ENCODE results near the gene TPO. TPM values are rescaled to one million over a fixed set of nuclear protein-coding genes. Genes with fewer than 3 reads are reported as not detected.
"Not testable (repeated sequence)": the region's sequence is repeated elsewhere in the genome, so short reads cannot be mapped to it uniquely, and the experiment has no call there.

TPO gene
- total RNA-seq, 1 donor = 0.21 TPM

DNA sequence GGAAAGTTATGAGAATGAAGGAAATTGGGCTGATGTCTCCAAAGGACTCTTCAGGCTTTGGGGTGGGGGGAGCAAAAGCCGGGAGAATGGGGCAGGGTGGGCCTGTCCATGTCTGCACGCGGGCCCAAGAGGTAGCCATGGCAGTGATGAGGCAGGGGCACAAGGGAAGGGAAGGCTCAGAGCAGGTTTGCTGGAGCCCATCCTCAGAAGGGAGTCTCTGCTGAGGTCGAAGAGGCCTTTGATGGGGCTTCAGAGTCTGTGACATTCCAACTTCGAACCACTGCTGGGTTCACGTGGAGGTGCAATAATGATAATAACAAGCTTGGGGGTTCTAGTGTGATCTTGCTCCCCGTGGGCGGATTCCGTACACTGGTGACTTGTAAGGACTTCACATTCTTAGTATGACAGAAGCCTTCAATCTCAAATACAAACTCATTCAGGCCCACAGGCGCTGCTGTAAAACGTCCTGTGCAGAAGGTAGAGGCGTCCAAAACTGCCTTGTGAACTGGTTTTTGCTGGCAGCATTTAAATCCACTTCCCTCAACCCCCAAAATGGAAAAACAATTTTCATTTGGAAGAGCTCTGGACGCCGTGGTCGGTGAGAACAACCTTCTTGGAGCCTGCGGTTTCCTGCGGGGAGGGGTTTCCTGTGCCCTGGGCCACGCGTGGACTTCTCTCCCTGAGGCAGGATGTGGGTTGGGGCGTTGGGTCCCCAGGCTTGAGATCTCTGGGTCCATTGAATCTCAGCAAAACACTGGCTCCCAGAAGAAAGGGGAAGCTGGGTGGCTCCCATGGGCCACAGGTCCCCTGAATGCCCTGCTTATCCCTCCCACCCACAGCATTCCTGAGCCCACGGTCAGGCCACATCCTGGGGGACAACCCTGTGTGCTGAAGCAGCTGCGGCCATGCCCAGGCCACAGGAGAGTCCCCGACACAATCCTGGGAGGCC lies 151.0 kb downstream of the TPO start:
- Histone ChIP-seq H3K4me3 (ENCODE audit: low read length) (no peak overlapping the region), H3K27me3 (ENCODE audit: insufficient read depth, low read length) (no peaks in the 10 kb centered on the region), H3K4me1 (ENCODE audit: insufficient read depth, low read length) (peaks cover 13% of the 10 kb centered on the region), H3K9me3 (ENCODE audit: low read depth, low read length) (no peaks in the 10 kb centered on the region)

GRCh38 chr2:1567556-1568344 lies 154.5 kb downstream of the TPO start:
- H3K27me3 ChIP-seq (ENCODE audit: insufficient read depth, low read length) = no peaks in the 10 kb centered on the region
- no peak overlapping the region for H3K4me3 ChIP-seq (ENCODE audit: low read length)
- no peaks in the 10 kb centered on the region for H3K9me3 ChIP-seq (ENCODE audit: low read depth, low read length)
- peaks cover 13% of the 10 kb centered on the region for H3K4me1 ChIP-seq (ENCODE audit: insufficient read depth, low read length)

DNA sequence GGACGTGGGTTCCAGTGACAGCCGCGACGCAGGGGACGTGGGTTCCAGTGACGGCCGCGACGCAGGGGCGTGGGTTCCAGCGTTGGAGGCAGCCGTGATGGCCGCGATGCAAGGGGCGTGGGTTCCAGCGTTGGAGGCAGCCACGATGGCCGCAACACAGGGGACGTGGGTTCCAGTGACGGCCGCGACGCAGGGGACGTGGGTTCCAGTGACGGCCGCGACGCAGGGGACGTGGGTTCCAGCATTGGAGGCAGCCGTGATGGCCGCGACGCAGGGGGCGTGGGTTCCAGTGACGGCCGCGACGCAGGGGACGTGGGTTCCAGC lies 155.0 kb downstream of the TPO start:
- not testable (repeated sequence) for H3K9me3 ChIP-seq (ENCODE audit: low read depth, low read length); H3K27me3 ChIP-seq (ENCODE audit: insufficient read depth, low read length)

DNA sequence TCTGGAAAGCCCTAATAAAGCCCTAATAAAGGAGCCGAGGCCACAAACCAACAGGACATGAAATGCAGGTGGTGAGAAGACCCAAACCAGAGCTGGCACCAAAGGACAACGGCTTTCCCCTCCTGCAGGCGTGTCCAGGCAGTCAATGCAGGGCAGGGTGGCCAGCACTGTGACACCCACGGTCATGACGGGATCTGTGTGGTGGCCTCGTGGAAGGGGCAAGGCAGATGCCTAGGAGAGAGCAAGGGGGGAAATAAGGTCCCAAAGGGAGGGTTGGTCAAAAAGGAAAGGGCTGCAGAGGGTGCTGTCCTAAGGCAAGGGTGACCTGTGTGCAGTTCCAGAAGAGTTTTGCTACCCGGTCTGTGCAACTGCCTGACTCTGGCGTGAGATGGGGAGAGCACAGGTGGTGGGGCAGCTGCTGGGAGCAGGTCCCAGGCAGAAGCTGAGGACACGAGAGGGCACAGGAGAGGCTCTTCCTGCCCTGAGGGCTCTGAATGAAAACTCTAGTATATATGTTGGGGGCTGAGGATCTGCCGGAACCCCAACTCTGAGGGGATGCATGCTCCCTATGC lies 156.7 kb downstream of the TPO start:
- no peaks in the 10 kb centered on the region for H3K4me1 ChIP-seq (ENCODE audit: insufficient read depth, low read length)
- H3K4me3 ChIP-seq (ENCODE audit: low read length) = no peak overlapping the region
- H3K27me3 ChIP-seq (ENCODE audit: insufficient read depth, low read length) = no peaks in the 10 kb centered on the region
- no peaks in the 10 kb centered on the region for H3K9me3 ChIP-seq (ENCODE audit: low read depth, low read length)

More for the DNA sequence above, 155.0 kb downstream of the TPO start:
- H3K4me1 ChIP-seq (ENCODE audit: insufficient read depth, low read length) = peaks cover 13% of the 10 kb centered on the region
- H3K4me3 ChIP-seq (ENCODE audit: low read length) = not testable (repeated sequence)

DNA sequence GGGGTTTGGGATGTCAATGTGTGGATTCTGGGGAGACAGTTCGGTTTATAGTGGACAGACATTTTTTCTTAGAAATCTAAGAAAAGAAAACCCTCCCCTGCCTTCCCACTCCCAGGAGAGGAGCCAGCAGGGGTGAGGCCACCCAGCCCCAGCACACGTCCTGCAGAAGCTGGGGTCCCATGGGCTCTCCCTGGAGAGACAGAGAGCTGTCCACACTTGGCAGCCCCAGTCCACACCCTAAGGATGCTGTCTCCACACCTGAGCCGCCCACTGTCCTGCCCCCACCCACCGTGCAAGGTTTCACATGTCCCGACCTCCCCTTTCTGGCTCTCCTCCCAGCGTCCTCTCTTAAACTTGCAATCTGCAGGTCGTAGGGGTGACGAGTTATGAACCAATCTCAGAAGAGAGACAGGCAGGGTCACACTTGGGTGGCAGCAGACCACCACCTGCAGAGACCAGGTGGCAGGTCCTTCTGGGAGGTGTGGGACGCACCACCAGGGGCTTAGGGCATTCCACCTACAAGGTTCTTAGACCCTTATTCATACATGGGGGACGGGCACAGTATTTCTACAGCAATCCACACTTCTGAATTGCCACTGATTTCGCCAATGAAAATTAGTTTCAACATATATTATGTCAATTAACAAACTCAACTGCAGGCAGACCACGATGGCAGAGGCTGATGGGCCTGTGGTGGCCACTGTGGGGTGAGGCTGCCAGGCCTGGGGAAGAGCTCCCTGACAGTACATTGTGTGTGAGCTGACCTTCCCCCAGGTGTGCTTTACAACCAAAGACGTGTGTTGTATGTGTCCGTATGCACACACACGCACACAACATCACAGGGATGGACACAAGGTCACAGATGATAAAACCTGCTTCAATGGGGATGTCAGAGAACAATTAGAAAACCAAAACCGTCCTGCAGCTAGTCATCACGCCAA lies 158.5 kb downstream of the TPO start:
- Histone ChIP-seq H3K4me1 (ENCODE audit: insufficient read depth, low read length) (no peaks in the 10 kb centered on the region), H3K9me3 (ENCODE audit: low read depth, low read length) (no peaks in the 10 kb centered on the region), H3K4me3 (ENCODE audit: low read length) (no peak overlapping the region), H3K27me3 (ENCODE audit: insufficient read depth, low read length) (no peaks in the 10 kb centered on the region)

- Histone ChIP-seq H3K4me1 (ENCODE audit: insufficient read depth, low read length) (no peaks in the 10 kb centered on the region), H3K4me3 (ENCODE audit: low read length) (no peak overlapping the region), H3K27me3 (ENCODE audit: insufficient read depth, low read length) (no peaks in the 10 kb centered on the region), H3K9me3 (ENCODE audit: low read depth, low read length) (no peaks in the 10 kb centered on the region)
These were observed 159.4 kb downstream of the TPO start for GRCh38 chr2:1572638-1573037.

GRCh38 chr2:1577846-1578245 lies 164.6 kb downstream of the TPO start:
- Histone ChIP-seq H3K4me1 (ENCODE audit: insufficient read depth, low read length) (no peaks in the 10 kb centered on the region), H3K4me3 (ENCODE audit: low read length) (no peak overlapping the region), H3K27me3 (ENCODE audit: insufficient read depth, low read length) (no peaks in the 10 kb centered on the region), H3K9me3 (ENCODE audit: low read depth, low read length) (no peaks in the 10 kb centered on the region)

DNA sequence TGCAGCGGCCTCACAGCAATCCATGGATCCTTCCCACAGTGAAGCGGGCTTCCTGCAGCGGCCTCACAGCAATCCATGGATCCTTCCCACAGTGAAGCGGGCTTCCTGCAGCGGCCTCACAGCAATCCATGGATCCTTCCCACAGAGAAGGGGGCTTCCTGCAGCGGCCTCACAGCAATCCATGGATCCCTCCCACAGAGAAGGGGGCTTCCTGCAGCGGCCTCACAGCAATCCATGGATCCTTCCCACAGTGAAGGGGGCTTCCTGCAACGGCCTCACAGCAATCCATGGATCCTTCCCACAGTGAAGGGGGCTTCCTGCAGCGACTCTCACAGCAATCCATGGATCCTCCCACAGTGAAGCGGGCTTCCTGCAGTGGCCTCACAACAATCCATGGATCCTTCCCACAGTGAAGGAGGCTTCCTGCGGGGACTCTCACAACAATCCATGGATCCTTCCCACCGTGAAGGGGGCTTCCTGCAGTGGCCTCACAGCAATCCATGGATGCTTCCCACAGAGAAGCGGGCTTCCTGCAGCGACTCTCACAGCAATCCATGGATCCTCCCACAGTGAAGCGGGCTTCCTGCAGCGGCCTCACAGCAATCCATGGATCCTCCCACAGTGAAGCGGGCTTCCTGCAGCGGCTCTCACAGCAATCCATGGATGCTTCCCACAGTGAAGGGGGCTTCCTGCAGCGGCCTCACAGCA lies 168.1 kb downstream of the TPO start:
- not testable (repeated sequence) for H3K4me1 ChIP-seq (ENCODE audit: insufficient read depth, low read length); H3K9me3 ChIP-seq (ENCODE audit: low read depth, low read length); H3K4me3 ChIP-seq (ENCODE audit: low read length); H3K27me3 ChIP-seq (ENCODE audit: insufficient read depth, low read length)

DNA sequence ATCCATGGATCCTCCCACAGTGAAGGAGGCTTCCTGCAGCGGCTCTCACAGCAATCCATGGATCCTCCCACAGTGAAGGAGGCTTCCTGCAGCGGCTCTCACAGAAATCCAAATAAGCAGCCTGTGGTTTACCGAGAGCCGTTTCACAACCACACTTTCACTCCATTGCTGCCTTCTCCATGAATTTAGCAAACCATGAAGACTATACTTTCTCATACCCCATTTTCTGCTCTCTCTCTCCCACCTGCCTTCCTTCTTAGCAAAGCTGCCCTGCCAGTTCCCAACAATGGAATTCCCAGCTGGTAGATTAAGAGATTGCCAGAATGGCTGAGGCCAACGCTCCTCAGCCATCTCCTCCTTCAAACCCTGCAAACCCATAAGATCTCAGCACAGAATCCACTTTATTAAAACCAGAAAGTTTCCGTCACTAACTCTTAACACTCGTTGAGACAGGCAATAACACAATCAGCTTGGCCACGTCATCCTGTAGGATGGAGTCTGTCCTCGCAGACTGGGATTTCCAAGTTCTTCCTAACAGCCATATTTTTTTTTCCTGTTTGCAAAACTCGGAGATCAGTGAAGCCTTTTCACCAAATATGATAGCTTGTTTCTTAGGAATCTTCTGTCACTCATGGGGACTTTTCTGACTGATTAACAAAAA lies 168.8 kb downstream of the TPO start:
- no peaks in the 10 kb centered on the region for H3K27me3 ChIP-seq (ENCODE audit: insufficient read depth, low read length)
- H3K9me3 ChIP-seq (ENCODE audit: low read depth, low read length) = no peaks in the 10 kb centered on the region
- no peak overlapping the region for H3K4me3 ChIP-seq (ENCODE audit: low read length)
- H3K4me1 ChIP-seq (ENCODE audit: insufficient read depth, low read length) = no peaks in the 10 kb centered on the region

DNA sequence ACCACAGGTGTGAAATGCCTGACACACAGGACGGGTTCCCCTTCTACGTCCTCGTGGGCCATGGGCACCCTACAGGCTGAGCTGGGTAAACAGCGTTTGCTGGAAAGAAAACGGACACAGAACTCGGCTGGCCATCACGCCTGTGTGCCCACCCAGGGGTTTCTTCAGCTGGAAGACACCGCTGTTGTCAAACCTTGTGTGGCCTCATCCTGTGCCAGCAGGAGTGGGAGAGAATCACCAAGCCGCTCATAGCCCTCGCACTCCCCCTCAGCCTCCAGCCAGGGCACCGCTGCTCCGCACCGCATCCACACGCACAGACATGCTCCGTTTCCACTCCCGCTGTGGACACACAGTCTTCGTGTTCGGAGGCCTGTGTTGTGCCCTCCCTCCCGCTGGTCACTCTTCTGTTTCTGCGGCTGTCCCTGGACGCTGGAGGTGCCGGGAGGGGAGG lies 169.7 kb downstream of the TPO start:
- Histone ChIP-seq H3K4me1 (ENCODE audit: insufficient read depth, low read length) (no peaks in the 10 kb centered on the region), H3K9me3 (ENCODE audit: low read depth, low read length) (no peaks in the 10 kb centered on the region), H3K4me3 (ENCODE audit: low read length) (no peak overlapping the region), H3K27me3 (ENCODE audit: insufficient read depth, low read length) (no peaks in the 10 kb centered on the region)

DNA sequence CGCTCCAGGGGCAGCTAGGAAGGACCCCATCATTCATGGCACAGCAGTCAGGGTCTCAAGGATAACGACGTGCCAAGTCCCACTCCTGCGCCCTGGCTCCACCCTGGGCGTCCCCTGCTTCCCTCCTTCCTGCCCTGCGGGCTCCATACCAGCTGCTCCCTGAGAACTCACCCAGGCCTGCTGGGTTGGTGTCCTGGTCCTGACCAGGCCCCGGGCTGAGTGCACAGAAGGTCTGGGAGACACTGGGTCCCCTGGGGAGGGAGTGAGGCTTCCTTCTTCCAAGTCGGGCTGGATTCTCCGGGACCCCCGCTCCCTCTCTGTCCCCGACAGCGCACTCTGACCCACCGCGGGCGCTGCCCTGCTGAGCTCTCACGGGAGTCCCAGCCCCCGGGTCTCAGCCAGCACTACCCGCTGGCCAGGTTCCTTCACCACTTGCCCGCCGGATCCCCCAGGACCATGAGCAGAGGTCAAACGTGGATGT lies 170.8 kb downstream of the TPO start:
- H3K27me3 ChIP-seq (ENCODE audit: insufficient read depth, low read length) = no peaks in the 10 kb centered on the region
- no peak overlapping the region for H3K4me3 ChIP-seq (ENCODE audit: low read length)
- H3K4me1 ChIP-seq (ENCODE audit: insufficient read depth, low read length) = no peaks in the 10 kb centered on the region
- no peaks in the 10 kb centered on the region for H3K9me3 ChIP-seq (ENCODE audit: low read depth, low read length)

DNA sequence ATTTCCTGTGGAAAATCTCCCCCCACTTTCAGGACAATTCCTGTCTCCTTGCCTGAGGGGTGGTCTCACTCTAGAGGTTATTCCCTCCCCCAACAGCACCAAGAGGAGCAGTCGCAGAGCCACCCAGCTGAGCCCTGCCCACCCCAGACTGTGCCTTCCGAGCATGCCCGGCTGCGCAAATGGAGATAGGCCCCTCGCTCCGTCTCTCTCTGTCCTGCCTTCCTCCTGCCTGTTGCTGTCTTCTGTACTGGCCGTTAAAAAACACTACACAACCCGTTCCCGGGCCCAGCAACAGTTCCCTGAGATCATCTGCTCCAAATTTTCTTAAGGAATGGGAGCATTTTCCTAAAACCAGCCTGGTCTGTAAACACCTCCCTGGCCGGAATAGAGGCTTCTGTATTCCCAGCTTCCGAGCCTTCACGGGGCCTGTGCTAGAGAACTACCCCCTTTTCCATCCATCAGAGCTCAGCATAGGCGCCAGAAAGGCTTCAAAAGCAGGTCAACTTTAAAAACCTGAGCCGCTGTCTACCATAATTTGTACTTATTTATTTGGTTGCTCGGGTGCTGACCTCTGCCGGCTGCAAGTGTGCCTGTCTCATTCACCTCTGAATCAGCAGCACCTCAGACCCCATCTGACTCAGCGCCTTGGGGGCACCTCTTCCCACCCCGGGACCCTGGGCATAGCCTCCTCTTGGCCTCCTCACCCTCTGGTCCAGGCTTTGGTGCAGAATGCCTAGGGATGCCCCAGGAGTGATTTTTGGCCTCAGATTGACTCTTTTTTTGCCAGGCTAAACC lies 171.6 kb downstream of the TPO start:
- H3K9me3 ChIP-seq (ENCODE audit: low read depth, low read length) = no peaks in the 10 kb centered on the region
- H3K4me1 ChIP-seq (ENCODE audit: insufficient read depth, low read length) = no peaks in the 10 kb centered on the region
- no peaks in the 10 kb centered on the region for H3K27me3 ChIP-seq (ENCODE audit: insufficient read depth, low read length)
- H3K4me3 ChIP-seq (ENCODE audit: low read length) = no peak overlapping the region

- Histone ChIP-seq H3K4me3 (ENCODE audit: low read length) (no peak overlapping the region), H3K27me3 (ENCODE audit: insufficient read depth, low read length) (no peaks in the 10 kb centered on the region), H3K4me1 (ENCODE audit: insufficient read depth, low read length) (no peaks in the 10 kb centered on the region), H3K9me3 (ENCODE audit: low read depth, low read length) (no peaks in the 10 kb centered on the region)
These were observed 172.4 kb downstream of the TPO start for GRCh38 chr2:1585635-1586034.

Measured in mononuclear cell (primary cell).